Endothelial cell (in vitro differentiated cells): ENCODE data around the gene FN3KRP. TPM values are rescaled to one million over a fixed set of nuclear protein-coding genes. Genes with fewer than 3 reads are reported as not detected.

Experiments
- DNase-seq: peaks from one replicate; pipeline ENCODE4 v3.0.0; 2021; ENCODE audit warnings: low spot score
- H3K27ac Mint-ChIP-seq: one replicate; pipeline ENCODE4 v1.8.0; 2021; ENCODE audit warnings: mixed read lengths, inconsistent platforms; ENCODE audit not compliant: unreplicated experiment
- H3K27me3 Mint-ChIP-seq: one replicate; pipeline ENCODE4 v1.8.0; 2021; ENCODE audit warnings: mild to moderate bottlenecking, moderate library complexity, mixed read lengths, inconsistent platforms; ENCODE audit not compliant: unreplicated experiment
- H3K36me3 Mint-ChIP-seq: one replicate; pipeline ENCODE4 v1.8.0; 2021; ENCODE audit warnings: mild to moderate bottlenecking, low read depth, mixed read lengths, inconsistent platforms; ENCODE audit not compliant: unreplicated experiment
- H3K4me1 Mint-ChIP-seq: one replicate; pipeline ENCODE4 v1.8.0; 2021; ENCODE audit warnings: mild to moderate bottlenecking, mixed read lengths, inconsistent platforms; ENCODE audit not compliant: unreplicated experiment
- H3K4me3 Mint-ChIP-seq: one replicate; pipeline ENCODE4 v1.8.0; 2021; ENCODE audit warnings: mild to moderate bottlenecking, mixed read lengths, inconsistent platforms; ENCODE audit not compliant: unreplicated experiment
- H3K9me3 Mint-ChIP-seq: one replicate; pipeline ENCODE4 v1.8.0; 2021; ENCODE audit warnings: mixed read lengths, inconsistent platforms; ENCODE audit not compliant: unreplicated experiment
- CTCF ChIP-seq: fragments of 200-600 bp; sonication (generic); IDR thresholded peaks from one replicate; pipeline ENCODE4 v1.5.0; 2021; ENCODE audit warnings: antibody characterized with exemption; ENCODE audit not compliant: unreplicated experiment
- total RNA-seq: library from RNA; stranded (reverse); fragmentation: NEBNext Ultra II Directional; extraction: Animal tissue kit (Norgen Biotek cat#: 25700); gene quantifications from one replicate; pipeline ENCODE4 v1.2.1, GENCODE V29; 2021; ENCODE audit not compliant: unreplicated experiment

Gene FN3KRP
- total RNA-seq, 1 donor from 2014 or later: 27.9 TPM

DNA sequence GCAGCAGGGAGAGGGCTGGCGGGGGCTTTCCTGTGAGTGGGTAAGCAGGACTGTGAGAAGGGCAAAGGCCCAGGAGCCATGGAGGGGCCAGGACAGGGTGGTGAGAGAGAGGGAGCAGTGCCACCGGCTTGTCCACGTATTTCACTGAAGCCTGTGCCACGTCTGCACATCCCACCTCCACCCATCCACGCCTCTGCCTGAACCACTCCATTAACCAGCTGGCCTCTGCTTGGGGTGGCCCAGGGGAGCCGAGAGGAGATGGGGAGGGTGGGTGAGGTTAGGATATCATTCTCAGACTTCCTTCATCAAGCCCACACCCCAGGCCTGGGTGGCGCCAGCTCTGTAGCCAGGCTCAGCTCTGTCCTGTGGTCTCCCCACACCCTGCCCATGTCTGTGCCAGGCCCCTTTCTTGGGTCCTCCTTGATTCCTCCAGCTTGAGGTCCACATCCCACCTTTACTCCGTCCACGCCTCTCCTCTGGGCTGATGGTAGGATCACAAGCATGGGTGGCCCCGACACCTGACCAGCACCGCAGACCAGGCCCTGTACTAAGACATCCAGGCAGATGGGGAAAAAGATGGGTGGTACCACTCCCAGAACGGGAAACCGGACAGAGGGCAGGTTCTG lies 15.7 kb downstream of the FN3KRP start:
- Mint-ChIP-seq H3K9me3 (no peaks in the 10 kb centered on the region), H3K4me1 (peaks cover 3% of the 10 kb centered on the region), H3K36me3 (peaks cover 24% of the 10 kb centered on the region), H3K27me3 (peaks cover 4% of the 10 kb centered on the region), H3K4me3 (no peak overlapping the region), H3K27ac (no peak overlapping the region)
- no peak for TF ChIP-seq CTCF
- DNase-seq: no peak

DNA sequence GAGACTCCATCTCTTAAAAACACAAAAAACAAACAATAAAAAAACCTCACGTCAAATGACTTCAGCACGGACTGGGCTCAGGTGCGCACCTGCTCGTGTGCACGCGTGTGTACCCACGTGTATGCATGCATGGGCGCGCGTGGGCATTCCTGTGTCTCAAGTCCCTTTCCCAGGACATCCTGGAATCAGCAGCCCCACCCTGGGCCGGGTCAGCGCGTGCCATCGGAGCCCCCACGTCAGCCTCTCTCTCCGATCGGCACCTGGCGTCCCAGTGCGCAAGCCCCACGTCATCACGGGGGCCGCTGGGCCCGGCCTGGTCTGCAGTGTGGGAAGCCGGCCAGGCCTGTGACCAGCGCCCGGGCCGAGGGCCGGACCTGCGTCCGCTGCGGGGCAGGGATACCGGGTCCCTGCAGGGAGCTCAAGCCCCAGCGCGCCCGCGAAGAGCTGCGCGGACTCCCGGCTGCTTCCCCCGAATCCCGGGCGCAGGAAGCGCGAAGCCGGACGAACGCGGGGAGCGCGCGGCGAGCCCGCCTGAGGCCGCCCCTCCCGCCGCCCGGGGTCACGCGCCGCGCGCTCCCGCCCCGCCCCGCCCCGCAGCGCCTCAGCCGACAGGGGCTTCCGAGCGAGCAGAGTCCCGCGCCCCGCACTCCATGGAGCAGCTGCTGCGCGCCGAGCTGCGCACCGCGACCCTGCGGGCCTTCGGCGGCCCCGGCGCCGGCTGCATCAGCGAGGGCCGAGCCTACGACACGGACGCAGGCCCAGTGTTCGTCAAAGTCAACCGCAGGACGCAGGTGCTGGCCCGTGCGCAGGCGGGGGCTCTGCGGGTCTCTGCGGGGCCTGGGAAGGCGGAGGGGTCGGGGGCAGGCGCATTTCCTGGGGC lies 18.7 kb downstream of the FN3KRP start, which contains the start of gene FN3K:
Gene FN3K (plus strand): TSS at position 629 of the 880 bp plus-strand sequence. CDS start 22 bp downstream, at position 651.
- peak within 1 kb of the TSS; percentile 85 for H3K4me3 Mint-ChIP-seq
- peak; percentile 66 for DNase-seq
- peaks cover 18% of the 10 kb centered on the region for H3K36me3 Mint-ChIP-seq

GRCh38 chr17:82736511-82737185 lies 20.1 kb downstream of the FN3KRP start:
- Mint-ChIP-seq H3K27me3 (peaks cover 4% of the 10 kb centered on the region), H3K4me1 (peaks cover 3% of the 10 kb centered on the region), H3K4me3 (peak overlapping the region; percentile 85), H3K27ac (no peak overlapping the region), H3K9me3 (peaks cover 4% of the 10 kb centered on the region), H3K36me3 (peaks cover 28% of the 10 kb centered on the region)
- no peak for DNase-seq
- no peak for TF ChIP-seq CTCF

More for the DNA sequence above, 18.7 kb downstream of the FN3KRP start, which contains the start of gene FN3K:
- H3K9me3 Mint-ChIP-seq: peaks cover 3% of the 10 kb centered on the region
- H3K27me3 Mint-ChIP-seq: peaks cover 4% of the 10 kb centered on the region
- no peak within 1 kb of the TSS for H3K27ac Mint-ChIP-seq
- H3K4me1 Mint-ChIP-seq: peaks cover 3% of the 10 kb centered on the region
- no peak for TF ChIP-seq CTCF

- no peak for DNase-seq
- Mint-ChIP-seq H3K4me3 (no peak overlapping the region), H3K36me3 (peaks cover 32% of the 10 kb centered on the region), H3K9me3 (peaks cover 4% of the 10 kb centered on the region), H3K27ac (no peak overlapping the region), H3K27me3 (peaks cover 4% of the 10 kb centered on the region), H3K4me1 (peaks cover 3% of the 10 kb centered on the region)
- TF ChIP-seq CTCF: no peak
Observed at GRCh38 chr17:82737967-82738877, 21.7 kb downstream of the FN3KRP start.
